ENCODE data around the gene C4orf51.
A peak's percentile ranks its signal among the peaks of the same experiment; 100 is the strongest.

Gene C4orf51

GRCh38 chr4:145716200-145716599 lies 36.3 kb downstream of the C4orf51 start:
- DNase-seq: no peak

DNA sequence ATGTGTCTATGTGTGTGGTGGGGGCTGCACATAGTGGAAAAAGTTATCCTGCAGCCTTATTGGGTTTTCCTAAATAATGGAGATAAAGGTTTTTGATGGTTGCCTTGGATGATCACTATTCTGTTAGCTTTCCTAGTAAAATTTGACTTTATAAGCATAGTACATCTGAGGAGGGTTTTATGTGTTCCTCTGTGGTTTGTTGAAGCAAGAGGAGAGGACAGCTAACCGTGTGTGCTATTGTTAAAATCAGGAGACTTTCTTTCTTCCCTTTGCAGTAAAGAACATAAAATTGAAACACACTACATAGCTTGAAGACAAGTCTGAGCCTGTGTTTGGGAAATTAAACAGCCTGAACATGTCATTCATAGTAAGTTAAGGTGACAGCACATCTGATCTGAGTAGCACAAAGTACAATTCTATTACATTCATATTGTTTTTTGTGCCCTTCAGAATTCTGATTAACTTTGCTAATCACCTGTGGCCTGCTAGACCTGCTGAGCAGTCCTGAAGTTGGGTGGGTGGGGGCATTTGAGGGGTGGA lies 36.8 kb downstream of the C4orf51 start:
- DNase-seq: no peak

DNA sequence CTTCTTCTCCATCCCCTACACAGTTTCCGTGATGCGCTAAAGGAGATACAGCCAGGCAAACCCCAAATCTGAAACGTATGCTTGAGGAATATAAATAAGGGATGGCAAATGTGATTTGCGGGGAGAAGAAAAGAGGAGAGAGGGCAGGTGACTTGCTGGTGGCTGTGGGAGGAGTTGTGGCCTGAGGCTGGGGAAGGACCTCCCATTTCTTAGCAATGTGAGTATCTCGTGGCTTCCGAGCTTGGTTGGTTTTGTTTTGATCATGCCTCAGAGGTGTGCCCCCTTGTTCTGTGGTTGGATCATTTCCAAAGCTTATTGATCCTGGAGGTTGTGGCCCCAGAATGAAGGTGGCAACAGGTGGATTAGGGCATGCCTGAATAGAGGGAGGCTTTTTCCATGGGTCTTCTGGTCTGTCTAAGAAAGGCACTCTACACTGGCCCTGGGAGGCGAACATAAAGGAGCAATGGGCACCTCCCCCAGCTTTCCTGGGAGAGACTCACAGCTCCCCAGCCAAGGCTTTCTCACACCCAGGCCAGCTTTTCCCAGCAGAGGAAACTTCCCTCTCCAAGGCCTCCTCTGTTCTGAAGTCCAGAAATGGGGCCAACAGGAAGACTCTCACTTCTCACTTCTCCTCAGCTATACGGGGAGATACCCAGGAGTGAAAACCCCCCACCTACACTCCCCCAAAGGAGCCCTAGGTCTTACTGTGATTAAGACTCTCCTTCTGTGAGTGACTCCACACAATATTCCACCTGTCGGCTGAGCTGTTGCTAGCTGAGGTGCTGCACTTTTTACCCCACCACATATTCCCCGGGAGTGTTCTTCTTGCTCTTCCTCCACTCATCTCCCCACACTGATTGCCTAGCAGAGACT lies 40.0 kb downstream of the C4orf51 start:
- no peak for DNase-seq

GRCh38 chr4:145720656-145721055 lies 40.7 kb downstream of the C4orf51 start:
- no peak for DNase-seq

DNA sequence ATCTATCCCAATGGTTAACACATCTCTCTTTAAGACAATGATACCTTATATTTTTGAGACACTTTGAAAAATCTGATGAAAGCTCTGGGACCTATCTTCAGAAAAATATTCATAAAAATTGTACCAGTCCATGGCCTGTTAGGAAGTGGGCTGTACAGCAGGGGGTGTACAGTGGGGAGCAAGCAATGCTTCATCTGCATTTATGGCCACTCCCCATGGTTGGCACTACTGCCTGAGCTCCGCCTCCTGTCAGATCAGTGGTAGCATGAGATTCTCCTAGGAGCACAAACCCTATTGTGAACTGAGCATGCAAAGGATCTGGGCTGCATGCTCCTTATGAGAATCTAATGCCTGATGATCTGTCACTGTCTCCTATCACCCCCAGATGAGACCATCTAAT lies 42.6 kb downstream of the C4orf51 start:
- DNase-seq: no peak

DNA sequence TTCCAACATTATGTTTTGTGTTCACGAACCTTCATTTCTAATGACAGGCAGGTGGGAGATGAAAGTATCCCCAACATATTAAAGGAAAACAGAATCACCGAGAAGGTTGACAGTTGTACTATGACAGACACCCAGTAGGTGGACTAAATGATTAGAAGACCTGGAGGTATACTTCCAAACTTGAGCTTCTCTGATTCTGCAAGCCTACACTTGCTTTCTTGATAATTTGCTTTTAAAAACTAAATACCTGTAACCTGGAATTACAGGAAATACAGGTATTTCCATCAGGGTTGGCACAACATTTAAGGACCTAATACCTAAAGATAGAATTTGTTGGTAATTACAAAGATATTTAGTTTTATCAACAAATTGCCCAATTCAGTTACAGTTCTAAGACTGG lies 43.4 kb downstream of the C4orf51 start:
- DNase-seq: no peak

- DNase-seq: no peak
Observed at GRCh38 chr4:145730026-145730425, 50.1 kb downstream of the C4orf51 start.

- DNase-seq: no peak
Observed at GRCh38 chr4:145731028-145731427, 51.1 kb downstream of the C4orf51 start.

- no peak for DNase-seq
Observed at GRCh38 chr4:145732001-145732815, 52.3 kb downstream of the C4orf51 start.

DNA sequence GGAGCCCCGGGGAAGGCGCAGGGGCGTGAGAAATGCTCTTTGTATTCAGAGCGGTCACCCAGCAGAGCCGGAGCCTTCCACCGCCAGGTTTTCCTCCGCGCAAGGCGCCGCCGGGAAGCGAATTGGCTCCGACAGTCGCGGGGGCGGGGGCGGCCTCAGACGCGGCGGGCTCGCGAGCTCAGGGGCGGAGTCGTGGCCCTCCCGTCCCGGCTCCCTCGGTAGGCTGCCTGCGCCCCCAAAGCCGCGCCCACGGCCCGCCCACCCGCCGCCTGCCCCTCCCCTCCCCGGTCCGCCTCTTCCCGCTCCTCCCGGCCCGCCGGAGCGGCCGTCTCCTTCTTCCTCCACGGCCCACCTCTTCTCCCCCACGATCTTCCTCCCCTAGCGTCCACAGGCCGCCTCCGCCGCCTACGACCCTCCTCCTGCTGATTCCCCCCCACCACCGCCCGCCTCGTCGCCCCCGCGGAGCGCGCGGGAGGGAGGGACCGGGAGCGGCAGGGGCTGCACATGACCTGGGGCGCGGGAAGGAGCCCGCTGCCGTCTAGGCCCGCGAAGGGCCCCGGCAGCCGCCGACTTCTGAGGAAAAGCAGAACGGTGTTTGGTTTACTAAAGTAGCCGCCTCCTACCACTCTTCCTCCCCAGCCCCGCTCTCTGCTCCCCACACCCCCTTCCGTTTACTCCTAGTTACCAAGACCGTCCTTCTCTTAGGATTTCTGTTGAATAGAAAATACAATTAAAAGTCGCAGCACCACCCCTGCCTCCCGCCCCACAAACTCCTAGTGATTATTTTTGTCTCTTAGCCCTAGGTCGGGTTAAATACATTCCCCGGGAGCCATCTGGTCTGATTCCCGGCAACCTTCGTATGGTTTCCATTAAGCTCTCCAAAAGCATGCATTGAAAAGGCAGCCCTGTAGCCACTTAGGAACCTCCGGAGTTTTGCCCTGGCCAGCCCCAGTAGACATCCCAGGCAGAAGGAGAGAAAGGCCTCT lies 53.2 kb downstream of the C4orf51 start:
- peak; percentile 90 for DNase-seq

DNA sequence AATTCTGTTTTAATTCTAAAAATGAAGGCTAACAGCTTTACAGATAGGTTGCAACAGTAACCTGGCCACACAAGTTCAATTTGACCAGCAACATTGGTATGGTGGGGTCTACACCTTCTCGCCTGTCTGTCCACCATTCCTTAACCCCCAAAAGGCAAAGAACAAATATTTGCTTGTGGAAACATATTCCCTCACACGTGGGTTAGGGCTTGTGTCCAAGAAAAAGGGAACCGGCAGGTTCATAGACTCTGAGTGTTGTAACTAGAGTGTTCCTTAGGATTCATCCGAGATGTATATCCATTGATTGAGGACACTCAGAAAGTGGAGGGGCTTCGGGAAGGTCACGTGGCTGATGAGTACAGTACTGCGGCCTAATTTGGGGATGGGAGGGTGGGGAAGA lies 54.1 kb downstream of the C4orf51 start:
- no peak for DNase-seq

DNA sequence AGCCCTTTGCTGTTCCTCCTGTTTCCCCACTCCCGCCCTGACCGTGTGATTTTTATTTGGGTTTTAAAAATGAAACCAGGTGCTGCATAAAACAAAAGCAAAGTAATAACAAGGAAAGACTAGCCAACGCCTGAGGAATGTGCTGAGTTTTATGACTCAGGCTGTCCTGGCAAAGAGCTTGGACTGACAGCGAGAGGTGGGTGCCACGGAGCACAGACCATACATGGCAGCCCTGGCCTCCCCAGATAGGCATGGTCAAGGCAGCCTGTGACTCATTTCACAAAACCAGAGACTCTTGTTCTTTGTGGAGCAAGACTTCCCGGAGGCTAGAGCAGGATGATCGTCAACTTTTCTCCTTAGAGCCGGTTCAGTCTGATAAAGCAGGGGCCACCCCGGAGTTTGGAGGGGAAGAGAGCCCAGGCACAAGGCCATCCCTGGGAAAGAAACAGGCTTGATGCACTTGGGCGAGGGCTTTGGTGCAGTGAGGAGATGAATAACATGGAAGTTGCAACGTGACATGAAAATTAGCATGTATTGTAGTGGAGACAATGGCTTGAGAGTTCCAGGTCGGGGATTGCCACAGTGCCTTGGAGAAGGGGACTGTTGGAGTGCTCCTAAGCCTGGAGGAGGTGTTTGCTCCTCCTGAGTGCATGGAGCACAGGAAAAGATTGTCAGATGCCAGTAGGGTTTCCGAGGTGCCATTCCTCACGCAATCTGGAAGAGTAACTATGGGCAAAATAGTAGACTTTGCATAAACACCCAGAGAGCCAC lies 54.8 kb downstream of the C4orf51 start:
- no peak for DNase-seq

- DNase-seq: no peak
Observed at GRCh38 chr4:145735347-145735675, 55.4 kb downstream of the C4orf51 start.

- DNase-seq: no peak
Observed at GRCh38 chr4:145735827-145736226, 55.9 kb downstream of the C4orf51 start.

GRCh38 chr4:145736241-145736831 lies 56.4 kb downstream of the C4orf51 start:
- DNase-seq: no peak

DNA sequence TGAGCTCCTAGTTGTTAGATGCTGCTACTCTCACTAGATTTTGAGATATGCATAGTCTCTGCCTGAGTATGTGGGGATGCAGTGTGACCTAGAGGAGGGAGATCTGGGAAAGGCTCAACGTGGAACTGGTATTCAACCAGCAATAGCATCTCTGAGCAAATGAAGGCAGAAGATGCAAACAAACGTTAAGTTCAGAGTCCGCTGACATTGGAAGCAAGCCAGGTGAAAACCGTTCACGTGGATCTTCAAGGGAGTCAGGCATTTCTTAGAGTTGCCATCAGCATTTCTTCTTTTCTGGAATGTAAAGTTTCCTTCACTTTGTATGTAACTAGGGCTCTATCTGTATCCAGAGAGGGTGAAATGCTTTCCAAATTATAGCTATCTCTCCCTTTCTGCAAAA lies 59.9 kb downstream of the C4orf51 start:
- DNase-seq: no peak

- DNase-seq: no peak
Observed at GRCh38 chr4:145740806-145741205, 60.9 kb downstream of the C4orf51 start.

- no peak for DNase-seq
Observed at GRCh38 chr4:145743641-145744040, 63.7 kb downstream of the C4orf51 start.

DNA sequence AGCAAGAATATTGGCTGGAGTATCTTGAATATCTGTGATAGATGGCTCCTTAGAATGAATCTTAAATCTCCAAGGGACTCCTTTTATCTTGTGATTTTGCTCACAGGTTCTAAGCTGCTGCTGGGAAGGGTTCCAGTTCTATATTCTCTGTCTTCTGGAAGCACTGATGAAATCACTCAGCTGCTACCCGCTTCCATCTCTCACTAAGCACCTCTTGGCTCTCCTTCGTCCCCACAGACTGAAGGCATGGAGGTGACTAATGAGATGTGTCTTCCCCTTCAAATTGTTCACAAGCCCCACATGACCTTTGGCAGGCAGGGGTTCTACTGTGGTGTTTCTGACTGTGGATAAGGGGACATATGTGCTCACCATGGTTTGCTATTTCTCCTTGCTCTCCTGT lies 75.9 kb downstream of the C4orf51 start:
- no peak for DNase-seq

GRCh38 chr4:145756244-145756643 lies 76.3 kb downstream of the C4orf51 start:
- DNase-seq: no peak

GRCh38 chr4:145757188-145757587 lies 77.2 kb downstream of the C4orf51 start:
- DNase-seq: no peak

GRCh38 chr4:145760176-145760575 lies 80.2 kb downstream of the C4orf51 start:
- no peak for DNase-seq

All from NCI-H1436 (cell line).